GM12801 (cell line): Measurements from ENCODE around the gene SMIM5.

Source experiments
- CTCF ChIP-seq: IDR thresholded peaks from one replicate; pipeline ENCODE4 v1.5.1; 2011; ENCODE audit warnings: control low read depth; ENCODE audit not compliant: insufficient read length; ENCODE audit errors: extremely low read depth

SMIM5 gene

GRCh38 chr17:75616521-75617122 is 16.6 kb upstream of the SMIM5 start:
- no peak for TF ChIP-seq CTCF

- no peak for TF ChIP-seq CTCF
Measured at GRCh38 chr17:75617218-75617617, 16.0 kb upstream of the SMIM5 start.

GRCh38 chr17:75617675-75618074 is 15.6 kb upstream of the SMIM5 start:
- no peak for TF ChIP-seq CTCF

GRCh38 chr17:75619506-75620431 is 13.5 kb upstream of the SMIM5 start:
- no peak for TF ChIP-seq CTCF

- TF ChIP-seq CTCF = no peak
Measured at GRCh38 chr17:75621489-75621888, 11.7 kb upstream of the SMIM5 start.

- no peak for TF ChIP-seq CTCF
Measured at GRCh38 chr17:75622076-75622475, 11.2 kb upstream of the SMIM5 start.

GRCh38 chr17:75622771-75623273 is 10.4 kb upstream of the SMIM5 start:
- TF ChIP-seq CTCF = no peak
